Stimulated activated CD4-positive, alpha-beta T cell treated with anti-CD3 and anti-CD28 coated beads, TNF-alpha, amount 100 ng/mL, for 24 hours (primary cell): ENCODE measurements around the gene MBNL2.
A peak's percentile ranks its signal among the peaks of the same experiment; 100 is the strongest.

Experiments used
- DNase-seq, 3 experiments: peaks; one replicate each; pipeline ENCODE4 v3.0.0-alpha.2; 2020; ENCODE audit warnings: low read depth in 3 of 3

Gene MBNL2

DNA sequence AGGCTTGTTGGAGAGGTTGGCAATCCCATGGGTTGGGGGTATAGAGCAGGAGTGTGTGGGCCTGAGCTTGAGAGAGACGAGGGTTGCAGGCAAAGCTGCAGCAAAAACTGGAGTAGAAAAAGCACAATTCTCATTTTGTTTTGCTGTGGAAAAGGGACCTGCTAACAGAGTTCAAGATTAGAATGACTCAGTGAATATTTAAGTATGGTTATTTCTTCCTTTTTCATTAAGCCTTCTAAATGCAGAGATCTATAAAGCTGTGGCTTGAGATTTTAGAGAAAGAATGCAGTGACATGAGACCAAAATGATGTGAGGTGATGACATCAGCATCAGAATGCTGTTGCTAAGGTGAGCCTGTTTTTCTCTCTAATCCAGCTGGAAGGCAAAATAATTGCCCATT lies 10.8 kb upstream of the MBNL2 start:
- no peak for DNase-seq

DNA sequence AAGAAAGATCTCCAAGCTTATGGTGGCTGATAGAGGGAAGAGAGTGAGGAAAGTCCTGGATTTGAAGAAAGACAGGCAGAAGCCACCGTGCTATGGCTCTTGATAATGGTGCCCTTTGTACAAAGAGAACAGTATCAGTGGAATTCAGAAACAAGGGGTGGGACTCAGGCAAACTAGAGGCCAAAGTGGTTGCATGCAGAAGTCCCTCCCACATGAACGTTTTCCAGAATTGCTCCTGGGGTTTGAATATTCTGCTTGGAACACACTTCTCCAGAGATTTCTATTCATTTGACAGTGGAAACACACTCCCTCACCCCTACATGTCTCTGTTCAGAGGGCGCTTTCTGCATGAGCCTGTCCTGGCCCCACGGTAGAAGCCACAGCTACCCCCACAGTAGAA lies 10.1 kb upstream of the MBNL2 start:
- no peak for DNase-seq

DNA sequence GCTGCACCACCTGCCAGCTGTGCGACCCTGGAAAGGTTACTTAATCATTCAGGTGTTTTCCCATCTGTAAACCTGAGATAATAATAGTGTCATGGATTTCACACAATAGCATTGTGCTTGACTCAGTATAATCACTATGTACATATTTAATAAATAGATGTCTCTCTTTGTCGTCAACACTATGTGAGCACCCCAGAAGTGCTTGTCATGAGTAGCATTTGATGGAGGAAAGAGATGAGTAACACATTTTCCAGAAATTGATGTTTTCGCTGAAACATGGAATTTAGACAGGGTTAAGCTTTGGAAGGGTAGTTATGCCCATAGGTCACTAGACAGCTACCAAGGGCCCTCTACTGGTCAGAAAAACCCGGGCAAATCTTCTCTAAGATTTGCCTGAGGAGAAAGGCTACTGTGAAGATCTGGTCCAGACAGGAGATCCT lies 9.5 kb upstream of the MBNL2 start:
- no peak for DNase-seq

DNA sequence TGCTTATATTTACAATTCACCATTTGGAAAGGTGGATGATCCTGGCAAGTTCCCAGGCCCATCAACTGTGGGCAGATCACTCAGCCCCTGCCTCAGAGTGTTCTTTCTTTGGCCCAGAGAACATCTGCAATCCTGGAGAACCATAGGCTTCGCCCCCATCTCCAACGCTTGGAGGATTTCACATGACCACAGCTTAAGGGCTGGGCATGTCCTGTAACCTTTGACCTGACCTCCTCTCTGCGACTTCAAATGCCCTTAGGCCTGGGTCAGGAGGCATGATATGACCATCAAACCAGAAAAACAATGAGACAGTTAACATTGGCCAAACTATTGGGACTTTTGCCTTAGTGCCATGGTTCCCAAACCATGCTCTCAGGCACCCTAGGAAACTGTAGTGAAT lies 7.2 kb upstream of the MBNL2 start:
- DNase-seq = no peak

DNA sequence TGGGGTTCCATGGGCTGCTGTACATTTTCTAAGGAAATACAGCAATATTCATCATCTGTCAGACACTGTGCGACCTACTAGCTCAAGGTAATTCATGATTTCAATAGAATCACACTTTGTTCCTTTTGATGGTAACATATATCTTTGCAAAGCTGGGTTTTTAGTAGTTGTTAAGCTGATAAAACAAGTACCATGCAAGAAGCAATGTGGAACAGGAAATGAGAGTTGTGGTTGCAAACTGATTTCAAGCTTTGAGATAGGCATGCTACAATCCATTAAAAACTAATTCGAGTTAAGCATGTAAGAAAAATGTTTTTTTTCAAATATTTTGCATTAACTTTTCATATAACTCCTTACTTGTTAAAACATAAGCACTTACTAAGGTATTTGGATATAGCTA lies 6.8 kb upstream of the MBNL2 start:
- DNase-seq = no peak

DNA sequence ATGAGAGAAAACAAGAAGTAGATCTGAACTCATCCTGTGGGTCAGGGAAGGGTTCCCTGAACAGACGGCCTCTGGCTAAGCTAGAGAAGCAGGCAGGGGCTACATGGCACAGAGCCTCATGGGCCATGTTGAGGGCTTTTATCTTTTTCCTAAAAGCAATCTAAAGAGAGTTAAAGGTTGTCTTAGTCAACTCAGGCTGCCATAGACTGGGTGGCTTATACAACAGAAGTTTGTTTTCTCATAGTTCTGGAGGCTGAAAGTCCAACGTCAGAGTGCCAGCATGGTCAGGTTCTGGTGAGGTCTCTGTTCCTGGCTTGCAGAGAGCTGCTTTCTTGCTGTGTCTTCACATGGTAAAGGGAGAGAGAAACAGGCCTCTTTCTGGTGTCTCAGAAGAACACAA lies 2.9 kb upstream of the MBNL2 start:
- DNase-seq = no peak

DNA sequence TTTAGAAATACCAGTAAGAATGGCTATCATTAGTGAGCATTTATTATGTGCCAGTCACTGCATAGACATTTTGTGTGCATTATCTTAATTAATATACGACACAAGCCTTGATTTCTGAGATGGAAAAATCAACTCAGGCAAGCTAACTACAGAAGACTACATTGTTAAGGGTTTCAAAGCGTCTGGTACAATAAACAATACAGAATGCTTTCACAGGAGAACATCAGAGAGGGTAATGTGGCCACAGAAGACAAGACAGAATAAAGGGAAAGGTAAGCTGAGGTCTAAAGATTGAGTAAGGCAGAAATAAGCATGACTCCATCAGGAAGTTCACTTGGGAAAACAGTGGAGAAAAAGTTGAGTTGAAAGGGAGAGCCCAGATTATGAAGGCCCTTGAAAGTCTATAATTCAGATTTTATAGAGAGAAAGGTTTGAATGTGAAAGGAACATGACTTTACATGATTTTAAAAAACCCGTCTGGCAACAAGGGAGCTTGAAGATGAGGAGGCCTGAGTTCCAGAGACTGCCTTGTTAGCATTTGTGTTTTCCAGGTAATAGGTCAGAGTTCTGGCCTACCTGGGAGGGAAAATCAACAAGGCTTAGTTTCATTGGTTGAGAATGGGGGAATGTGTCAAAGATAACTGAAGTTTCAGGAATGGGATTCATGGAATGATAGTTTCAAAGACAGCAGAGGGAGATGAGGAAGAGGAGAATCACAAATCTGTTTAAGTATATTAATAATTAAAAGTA lies 1.8 kb upstream of the MBNL2 start:
- DNase-seq = no peak

DNA sequence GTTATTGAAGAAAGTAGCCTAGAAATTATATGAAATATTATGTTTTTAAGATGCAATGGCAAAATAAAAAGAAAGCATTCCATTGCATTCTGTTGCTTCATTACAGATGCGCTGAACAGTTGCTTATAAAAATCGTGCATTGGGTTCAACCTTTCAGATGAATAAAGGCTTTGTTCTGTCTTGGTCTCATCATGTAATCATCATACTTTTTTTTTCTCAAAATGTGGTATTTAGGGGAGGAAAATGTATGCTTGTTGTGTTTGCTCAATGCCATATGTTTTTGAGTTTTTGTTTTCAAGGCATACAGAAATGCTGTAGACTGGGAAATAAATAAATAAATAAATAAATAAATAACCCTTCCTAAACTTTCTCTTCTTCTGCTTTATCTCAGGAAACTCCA lies 1.1 kb upstream of the MBNL2 start:
- DNase-seq = no peak

DNA sequence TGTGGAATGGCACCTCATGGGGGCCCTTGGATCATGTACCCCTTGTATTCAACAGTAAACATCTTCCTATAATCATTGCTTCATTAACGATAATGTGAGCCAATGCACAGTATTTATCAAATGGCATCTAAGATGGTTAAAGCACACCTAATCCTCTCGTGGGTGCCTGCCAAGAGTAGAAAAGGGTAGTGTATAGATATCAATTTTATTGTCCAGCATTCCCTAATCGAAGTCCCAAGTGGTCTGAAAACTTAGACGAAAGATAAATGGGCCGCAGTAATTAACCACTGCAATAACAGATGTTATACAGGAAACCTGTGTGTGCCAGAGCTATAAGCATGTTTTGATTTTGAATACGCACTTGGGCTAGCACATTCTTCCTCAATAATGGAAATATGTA lies 667 bp upstream of the MBNL2 start:
- DNase-seq = no peak

DNA sequence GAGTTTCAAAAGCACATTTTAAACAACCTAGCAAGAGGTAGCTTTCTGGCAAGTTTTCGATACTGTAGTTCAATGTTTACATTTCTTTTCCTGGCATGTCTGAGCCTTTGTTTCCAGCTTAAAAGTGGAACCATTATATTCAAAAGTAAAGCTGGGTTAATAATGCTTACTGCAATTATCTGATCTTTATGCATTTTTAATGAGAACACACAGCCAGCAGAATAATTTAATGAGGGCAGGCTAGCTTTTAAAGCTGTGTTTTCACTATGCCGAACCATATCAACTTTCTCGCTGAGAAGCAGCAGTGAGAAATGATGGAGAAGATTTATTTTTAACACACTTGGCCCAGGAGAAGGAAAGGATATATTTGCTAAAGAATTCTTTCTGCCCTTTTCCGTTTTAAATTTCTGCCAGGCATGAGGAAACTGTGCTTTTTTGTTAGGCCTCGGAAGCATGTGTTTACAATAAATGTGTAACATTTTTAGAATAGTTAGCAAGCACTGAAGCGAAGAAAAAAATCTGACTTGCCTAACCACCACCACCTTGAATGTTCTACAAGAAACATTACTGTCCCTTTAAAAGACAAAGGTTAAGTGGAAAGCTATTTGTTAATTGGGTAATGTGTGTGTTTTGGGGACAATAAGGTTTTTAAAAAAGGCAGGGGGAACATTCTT lies 1.0 kb downstream of the MBNL2 start:
- DNase-seq = no peak

DNA sequence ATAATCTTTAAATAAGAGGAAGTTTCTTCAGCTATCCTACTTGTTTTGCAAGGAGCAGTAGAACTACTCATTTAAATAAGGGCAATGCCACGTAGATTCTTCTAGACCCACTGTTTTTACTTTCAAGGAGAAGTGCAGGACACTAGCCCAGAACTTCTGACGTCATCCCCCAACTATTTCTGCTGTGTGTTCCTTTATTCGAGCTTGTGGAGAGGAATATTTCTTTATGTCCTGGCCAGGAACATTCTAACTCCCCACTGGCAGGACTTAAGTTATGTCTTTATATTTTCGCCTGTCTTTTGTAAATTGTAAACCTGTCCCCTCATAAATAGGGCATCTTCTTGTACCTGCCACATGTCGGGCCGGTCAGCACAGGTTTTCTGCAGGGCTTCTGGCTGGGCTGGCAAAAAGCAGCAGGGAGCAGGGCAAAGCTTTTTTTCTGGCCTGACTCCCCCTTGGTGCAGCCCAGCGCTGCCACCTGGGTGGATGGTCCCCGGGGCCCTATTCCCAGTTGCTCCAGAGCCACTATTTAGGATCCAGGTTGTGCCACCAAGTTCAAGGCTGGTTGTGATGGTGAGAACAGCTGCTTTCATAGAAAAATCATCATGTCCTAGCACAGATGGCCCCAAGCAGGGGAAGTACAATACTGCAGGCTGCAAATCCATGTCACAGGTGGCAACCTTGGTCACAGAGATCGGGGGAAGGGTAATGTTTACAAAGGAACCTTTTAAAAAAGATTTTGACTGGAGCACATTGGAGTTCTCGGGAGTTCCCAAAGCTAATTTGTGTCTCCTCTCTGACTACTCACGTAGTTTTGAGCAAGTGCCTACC lies 1.8 kb downstream of the MBNL2 start:
- DNase-seq = no peak

DNA sequence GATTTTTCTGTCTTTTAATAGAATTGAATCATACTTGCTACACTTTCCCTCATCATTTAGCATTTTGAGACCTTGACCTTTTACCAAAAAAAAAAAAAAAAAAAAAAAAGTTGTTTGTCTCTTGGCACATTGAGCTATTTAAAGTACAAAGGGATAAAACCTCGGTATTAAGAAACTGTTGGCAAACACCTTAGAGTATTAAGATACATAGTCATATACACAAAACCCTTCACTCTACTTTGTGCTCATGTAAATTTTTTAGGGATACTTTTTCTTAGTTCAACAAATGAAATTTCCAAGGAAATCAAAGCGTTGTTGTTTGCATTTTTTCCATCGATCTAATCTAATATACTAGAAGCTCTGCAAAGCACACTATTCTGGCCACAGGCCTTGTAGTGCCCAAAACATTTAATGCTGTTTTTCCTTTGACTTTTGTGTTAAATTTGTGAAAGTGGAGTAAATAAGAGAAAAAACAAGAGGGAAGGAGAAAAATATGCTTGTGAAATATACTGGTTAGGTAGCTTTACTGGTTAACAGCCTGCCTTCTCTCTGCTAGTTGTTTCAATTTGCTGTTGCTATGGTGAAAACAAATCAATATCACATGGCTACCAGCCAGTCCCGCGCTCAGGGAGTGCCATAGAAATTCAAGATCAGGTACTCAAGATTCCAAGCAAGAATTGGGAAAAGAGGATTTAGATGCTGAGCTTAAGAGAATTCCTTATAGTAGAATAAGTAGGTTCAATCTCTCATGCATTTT lies 2.6 kb downstream of the MBNL2 start:
- no peak for DNase-seq

DNA sequence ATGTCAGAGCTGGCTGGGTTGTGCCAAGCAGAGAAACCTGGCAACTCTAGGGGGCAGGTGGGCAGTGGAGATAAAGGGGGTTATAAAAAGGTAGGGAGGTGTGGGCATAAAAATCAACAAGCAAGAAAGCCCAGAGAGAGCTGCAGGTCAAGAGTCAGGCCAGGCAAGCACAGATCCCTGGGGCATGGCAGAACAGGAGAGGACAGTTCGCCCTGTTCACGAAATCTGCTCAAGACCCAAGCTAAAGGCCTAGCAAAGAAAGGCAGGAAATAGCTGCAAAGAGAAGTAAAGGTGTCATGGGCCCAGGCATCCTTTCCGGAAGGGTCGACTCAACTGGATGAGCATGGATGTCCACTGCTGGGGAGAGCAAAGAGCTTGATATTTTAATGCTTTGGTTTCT lies 3.4 kb downstream of the MBNL2 start:
- DNase-seq = no peak

DNA sequence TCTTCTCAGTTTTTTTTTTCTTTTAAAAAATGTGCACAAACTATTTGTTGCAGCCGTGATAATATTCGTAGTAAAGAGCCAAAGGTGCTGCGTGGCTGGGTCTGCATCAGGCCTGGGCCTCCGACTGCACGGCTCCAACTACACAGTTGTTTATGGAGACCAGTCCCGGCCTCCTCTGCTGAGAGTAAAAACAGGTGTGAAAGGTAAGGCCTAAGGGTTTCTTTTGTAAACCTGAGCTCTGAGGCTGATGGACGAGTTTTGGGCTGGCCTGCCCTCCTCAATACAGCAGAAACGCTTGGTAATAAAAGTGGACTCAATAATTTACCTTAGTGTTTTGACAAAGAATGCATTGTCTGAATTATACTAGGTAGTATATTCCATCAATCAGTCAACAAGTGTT lies 3.9 kb downstream of the MBNL2 start:
- no peak for DNase-seq

DNA sequence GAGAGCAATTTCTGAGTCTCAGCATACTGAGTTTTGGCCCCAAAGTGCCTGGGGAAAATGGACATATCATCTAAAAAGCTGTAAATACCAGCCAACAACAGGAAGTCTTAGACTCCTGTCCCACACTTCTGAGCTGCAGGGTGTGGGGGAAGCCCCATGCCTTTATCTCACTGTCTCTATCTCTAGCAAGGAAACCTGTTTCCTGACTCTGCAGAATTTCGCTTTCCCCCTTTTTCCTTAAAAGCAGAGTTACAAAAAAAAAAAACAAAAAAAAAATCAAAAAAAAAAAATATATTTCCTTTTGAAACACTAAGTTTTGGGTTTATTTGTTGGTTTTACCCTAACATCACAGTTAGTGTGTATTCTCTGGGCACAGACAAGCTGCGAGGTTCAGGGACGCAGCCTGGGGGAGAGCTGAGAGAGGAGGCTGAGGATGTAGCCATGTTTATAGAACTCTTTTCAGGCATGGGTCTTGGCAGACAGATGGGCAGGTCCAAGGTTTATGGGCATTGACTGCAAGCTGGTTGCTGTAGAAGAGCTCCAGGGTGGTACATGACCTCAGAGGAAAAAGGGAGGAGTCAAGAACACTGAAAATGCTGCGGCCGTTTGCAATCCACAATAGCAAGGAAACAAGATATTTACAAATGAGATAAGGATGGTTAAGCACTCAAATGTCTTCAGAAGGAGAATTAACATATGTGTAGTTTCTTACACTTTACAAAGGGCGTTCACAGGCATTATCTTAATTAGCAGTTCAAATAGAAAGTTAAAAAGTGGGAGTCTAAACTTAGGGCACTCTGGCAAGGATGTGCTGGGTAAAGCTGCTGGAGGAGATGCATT lies 4.9 kb downstream of the MBNL2 start:
- peak in 1 of 3 experiments; percentile 37 for DNase-seq

DNA sequence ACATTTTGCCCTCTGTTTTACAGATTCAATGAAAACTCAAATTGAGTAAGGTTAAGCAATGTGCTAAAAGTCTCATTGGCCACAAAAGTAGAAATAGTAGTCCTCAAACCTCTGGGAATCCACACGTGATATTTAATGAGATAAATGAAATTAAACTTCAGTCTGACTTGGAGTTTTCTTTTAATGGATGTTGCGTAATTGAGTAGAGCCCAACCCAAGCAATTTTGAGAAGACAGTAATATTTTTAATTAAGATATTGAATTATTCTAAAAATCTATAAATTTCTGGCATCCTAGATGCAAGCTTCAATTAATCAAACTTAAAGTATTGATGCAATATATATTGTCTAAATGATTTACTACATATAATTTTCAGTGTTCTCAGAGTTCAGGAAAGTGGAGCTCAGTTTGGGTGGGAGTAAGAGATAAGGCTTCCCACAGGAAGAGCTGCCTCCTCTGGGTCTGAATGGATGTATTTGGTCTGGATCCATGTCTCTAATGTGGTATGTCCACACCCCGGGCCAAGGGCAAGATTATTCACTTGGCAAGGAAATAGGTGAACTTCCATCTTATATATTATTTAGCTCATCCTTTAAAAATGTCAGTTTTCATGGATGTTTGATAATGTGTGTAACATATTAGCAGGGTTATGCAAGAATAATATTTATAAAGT lies 6.9 kb downstream of the MBNL2 start:
- DNase-seq = no peak

DNA sequence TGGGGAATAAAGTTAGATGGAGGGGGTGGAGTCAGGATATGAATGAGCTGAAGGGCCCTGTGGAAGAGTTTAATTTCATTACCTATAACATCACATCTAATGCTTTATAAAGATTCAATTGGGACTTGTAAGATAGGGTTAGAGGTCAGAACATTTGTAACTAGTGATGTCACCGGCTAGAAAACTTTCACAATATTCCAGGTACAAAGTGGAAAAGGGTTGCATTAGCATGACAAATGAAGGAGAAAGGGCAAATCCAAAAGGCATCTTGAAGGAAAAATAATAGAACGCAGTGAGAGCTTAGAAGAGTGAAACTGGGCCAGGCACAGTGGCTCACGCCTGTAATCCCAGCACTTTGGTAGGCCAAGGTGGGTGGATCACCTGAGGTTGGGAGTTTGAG lies 7.6 kb downstream of the MBNL2 start:
- DNase-seq = no peak

DNA sequence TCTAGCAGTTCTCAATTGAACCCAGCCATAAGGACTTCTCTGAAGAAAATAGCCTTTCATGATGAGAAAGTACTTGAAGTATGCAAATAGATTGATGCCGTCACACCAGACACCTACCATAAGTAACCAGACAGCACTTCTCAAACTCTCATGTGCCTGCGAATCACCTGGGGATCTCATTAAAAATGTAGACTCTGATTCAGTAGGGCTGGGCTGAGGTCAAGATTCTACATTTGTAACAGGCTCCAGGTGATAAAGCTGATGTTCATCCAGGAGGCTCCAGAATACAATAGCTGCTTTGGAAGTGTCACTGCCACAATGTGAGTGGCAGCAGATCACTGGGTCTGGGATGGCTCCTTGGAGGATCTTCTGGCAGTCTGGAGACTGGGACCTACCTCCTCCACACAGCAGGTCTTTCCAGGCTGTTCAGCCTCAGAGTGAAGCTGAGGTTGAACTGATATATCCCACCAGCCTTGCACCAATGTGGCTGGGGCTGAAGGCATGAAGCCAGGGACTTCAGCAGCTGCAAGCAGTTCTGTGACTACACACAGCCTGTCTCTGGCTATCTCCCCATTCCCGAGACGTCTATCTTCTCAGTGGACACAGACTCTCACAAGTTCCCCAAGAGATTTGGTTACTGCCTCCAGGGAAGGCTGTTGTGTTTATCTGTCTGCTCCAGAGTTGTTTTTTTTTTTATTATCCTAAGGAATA lies 9.1 kb downstream of the MBNL2 start:
- DNase-seq = no peak

DNA sequence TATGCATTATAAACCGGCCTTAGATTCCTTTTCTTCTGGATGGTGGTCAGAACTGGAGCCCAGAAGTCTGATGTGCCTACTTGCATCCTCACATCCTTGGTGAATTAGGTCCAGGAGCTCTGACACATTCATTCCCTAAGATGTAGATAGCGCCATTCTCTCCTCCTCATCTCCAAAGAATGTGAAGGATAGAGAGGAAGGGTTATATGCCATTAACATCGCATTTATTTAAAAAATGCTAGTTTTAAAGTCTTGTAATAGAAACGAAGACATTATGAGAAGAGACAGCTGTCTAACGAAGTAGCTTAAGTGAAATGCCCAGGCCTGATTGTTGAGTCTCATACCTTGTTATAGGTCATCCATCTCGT lies 9.7 kb downstream of the MBNL2 start:
- no peak for DNase-seq

DNA sequence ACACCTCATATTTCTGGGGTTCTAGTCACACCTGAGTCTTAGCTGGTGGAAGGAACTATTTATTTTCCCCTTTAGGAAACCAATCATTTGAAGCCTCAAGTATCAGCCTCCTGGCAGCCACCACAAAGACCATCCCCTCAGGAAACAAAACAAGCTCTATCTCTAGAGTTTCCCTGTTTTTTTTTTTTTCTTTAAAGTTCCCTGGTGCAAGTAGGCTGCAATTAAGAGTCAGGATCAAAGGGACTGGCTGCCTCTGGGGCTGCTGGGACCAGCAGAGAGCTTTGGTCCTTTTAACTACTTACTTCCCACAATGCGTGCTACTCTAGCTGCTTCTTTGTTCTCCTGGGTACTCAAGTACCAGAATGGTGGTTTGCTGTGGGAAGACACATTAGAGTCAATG lies 11.4 kb downstream of the MBNL2 start:
- DNase-seq = no peak
